ENCODE results near the gene SLC7A10.
"Not testable (repeated sequence)": the region's sequence is repeated elsewhere in the genome, so short reads cannot be mapped to it uniquely, and the experiment has no call there.

The SLC7A10 gene

DNA sequence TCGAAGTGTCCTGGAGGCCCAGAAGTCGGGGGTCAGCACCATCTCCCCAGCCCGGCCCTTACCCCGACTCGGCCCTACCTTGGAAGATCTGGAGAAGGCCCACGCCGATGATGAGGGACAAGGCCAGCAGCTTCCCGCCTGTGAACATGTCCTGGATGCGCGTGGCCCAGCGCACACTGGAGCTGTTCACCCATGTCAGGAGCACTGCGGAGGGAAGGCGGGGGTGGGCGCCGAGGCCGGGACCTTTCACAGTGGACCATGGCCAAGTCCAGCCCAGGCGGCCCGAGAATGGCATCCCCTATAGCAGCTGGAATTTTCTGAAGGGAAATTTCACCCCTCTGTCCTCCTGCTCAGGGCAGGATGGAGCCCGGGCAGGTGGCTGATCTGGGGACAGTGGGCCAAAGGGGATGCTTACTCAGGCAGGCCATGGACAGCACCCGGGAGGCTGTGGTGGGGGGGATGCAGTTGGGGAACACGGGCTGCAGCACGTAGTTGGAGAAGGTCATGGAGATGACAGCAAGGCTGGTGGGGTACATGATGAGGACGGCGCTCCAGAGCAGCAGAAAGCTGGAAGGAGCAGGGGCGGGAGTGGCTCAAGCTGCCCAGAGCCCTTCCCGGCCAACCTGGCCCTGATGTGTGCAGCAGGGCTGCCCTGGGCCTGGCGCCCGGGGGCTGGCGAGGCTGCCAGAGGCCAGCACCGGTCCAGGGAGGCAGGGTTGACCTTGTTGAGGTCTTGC is 13.0 kb downstream of the SLC7A10 start:
- DNase-seq, result no peak

DNA sequence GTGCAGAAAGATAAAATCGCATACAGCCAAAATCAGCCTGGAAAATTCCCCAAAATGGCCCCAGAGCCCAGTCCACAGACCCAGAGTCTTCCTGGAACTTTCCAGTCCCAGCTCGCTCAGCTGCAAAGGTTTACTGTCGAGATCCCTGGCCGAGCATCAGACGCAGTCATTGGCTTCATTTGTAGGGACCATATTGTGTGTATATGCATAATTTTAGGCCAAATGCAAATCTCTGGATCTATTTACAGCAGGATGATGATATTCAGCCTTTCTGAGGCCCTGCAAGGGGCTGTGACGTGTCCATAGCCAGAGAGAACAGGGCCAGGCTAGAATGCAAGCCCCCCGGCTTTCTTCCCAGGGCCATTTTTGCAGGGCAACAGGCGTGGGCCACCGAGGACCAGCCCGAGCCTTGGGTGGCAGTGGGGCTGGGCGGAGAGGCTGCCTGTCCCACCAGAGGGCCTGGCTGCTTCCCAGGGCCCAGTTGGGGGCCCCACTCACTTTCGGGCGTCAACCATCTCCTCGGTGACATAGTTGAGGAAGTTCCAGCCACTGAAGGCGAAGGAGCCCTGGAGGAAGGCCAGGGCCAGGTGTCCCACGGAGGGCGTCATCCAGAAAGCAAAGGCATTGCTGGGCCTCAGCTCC is 13.7 kb downstream of the SLC7A10 start:
- DNase-seq, result no peak

DNA sequence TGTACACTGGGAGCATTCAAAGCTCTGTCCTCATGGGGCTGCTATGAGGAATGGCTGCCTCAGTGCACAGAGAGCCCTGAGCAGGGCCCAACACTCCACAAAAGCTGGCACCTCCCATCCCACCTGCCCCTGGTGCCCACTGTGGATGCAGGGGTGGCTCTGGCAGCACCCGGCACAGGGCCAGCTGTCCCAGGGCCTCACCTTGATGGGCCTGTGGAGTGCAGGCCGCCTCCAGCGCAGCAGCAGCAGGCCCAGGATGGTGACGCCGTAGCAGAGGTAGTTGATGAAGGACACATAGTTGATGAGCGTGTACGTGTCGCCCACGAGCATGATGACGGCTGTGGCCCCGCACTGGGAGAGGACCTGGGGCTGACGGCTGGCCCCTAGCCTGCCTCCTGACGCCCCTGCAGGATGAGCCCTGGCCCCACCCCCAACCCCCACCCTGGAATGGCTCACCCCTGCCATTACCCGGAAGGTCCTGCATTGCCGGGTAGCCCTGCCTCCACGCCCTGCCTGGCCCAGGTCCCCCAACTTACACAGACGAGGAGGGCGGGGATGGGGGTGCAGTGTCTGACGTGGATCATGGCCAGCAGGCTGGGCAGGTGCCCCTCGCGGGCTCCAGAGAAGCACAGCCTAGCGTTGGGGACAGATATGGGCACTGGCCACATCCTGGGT is 15.2 kb downstream of the SLC7A10 start:
- DNase-seq, result no peak

DNA sequence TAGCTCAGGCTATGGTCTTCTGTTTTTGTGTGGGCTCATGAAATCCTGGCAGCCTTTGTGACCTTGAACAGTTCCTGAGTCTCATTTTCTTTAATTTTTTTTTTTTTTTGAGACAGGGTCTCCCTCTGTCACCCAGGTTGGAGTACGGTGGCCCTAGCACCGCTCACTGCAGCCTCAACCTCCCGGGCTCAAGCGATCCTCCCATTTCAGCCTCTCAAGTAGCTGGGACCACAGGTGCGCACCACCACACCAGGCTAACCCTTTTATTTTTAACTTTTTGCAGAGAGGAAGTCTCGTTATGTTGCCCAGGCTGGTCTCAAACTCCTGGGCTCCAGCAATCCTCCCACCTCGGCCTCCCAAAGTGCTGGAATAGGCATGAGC is 15.8 kb downstream of the SLC7A10 start:
- not testable (repeated sequence) for DNase-seq

DNA sequence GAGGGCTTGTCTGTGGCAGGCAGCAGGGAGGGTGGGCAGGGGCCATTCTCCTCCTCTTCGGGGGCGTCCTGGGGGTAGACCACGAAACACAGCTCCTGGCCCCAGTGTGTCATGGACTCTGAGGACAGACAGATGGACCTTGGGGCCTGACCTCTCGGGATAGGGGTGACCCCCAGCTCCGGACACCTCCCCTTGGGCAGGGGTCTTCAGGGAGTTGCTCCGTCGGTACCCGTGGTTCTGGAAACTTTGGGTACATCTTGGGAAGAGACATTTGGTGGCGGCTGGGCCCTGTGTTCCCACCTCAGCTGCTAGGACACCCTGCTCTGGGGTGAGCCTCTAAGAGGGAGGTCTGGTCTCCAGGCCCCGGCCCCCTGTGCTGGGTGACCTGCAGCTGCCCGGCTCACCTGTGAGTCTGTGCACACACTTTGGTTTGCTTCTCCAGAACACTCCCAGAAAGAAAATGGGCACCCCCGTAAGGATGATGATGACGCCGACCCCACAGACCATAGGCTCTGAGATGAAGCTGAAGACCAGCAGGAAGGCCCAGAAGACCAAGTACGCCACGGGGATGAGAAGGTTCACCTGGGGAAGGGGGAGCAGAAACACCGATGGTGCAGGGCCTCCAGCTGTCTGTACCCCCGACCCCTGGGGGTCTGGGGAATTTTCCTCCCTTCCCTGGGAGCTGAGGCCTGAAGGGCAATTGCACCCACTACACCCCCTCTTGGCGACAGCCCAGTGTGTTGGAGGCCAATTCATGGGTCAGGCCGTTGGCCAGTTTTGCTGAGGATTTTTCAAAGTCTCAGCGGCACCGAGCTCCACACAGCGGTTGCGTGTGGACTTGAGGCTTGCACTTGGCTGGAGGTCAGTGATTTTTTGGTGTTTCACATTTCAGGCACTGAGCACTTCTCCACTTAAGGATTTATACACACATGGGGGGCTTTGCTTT is 16.5 kb downstream of the SLC7A10 start:
- DNase-seq, result no peak

DNA sequence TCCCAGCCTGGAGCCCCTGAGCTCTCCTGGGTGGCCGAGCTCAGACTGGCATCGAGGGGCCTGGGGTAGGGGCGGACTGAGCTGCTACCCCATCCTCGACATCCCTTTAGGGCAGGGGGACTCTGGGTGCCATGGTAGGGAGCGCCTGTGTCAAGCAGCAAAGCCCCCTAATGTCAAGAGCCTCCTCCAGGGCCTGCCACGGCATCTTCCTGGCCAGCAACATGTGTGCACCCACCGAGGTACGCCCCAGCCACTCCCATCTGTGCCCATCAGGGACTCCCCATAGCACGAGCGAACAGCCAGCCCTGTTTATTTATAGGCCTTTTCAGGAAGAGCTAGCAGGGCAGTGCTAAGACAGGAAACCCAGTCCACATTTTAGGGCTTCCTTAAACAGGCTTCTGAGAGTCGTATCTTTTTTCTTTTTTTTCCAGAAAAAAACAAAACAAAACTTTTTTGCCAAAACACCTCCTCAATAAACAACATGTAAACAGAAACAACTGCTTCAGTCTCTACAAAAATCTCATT is 17.2 kb downstream of the SLC7A10 start:
- DNase-seq, result no peak

DNA sequence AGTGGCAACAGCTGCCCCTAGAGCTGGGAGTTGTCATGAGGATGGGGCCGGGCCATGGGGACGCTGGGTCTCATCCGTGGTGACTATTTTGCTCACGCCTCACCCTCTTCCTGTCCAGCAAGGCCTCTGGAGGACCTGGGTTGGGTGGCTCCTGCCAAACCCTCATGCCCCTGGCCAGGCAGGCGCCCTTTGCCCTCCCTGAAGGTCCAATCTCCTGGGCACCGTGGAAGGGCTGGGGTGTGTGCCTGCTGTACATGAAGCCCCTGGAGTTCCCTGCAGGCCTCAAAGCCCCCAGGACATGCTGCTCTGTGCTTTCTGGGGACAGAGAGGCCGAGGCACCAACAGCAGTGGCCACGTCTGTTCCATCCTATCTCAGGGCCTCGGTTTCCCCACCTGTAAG is 17.7 kb downstream of the SLC7A10 start:
- no peak for DNase-seq

DNA sequence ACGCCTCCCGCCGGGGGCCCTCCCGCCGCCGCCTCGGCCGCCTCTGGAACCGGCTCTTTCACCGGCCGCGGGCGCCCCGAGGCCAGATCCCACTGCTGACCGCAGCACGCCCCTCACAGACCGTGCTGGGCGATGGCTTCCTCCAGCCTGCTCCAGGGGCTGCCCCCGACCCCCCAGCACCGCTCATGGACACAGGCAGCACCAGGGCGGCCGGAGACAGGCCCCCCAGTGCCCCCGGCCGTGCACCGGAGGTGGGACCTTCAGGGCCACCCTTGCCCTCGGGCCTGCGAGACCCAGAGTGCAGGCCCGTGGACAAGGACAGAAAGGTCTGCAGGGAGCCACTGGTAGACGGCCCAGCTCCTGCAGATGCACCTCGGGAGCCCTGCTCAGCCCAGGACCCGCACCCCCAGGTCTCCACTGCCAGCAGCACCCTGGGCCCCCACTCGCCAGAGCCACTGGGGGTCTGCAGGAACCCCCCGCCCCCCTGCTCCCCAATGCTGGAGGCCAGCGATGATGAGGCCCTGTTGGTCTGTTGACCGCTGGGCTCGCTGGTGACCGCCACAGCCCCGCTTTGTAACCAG is 18.5 kb downstream of the SLC7A10 start:
- no peak for DNase-seq

DNA sequence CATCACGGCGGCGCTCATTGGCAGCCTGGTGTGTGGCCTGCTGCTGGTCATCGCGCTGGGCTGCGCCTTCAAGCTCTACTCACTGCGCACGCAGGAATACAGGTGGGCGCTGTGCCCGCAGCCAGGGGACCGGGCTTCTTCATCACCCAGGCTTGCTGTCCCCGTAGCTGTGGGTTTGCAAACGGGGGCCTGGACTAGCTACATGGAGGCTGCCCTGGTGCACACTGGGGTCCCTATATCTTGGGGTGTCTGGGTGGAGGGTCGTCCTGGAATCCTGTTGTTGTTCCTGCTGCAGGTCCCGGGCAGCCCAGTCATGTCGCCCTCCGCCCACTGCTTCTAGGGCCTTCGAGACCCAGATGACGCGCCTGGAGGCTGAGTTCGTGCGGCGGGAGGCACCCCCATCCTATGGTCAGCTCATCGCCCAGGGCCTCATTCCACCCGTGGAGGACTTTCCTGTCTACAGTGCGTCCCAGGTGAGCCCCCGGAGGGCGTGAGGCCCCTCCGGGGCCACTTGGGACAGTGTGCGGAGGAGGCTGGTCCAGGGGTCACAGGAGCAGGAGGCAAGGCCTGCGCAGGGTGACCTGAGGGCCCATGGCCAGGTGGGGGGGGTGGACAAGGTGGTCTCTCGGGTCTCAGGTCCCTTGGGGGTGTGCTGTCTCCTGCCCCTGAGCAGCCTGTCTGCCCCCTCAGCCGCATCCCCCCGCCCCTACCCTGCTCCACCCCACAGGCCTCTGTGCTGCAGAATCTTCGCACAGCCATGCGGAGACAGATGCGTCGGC is 19.2 kb downstream of the SLC7A10 start:
- no peak for DNase-seq

DNA sequence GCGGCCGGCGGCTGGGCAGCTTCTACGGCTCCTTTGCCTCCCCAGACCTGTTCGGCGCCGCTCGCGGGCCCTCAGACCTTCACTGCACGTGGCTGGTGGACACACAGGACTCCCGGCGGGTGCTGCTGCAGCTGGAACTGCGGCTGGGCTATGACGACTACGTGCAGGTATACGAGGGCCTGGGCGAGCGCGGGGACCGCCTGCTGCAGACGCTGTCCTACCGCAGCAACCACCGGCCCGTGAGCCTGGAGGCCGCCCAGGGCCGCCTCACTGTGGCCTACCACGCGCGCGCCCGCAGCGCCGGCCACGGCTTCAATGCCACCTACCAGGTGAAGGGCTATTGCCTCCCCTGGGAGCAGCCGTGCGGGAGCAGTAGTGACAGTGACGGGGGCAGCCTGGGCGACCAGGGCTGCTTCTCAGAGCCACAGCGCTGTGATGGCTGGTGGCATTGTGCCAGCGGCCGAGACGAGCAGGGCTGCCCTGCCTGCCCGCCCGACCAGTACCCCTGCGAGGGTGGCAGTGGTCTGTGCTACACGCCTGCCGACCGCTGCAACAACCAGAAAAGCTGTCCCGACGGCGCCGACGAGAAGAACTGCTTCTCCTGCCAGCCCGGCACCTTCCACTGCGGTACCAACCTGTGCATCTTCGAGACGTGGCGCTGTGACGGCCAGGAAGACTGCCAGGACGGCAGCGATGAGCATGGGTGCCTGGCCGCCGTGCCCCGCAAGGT is 20.0 kb downstream of the SLC7A10 start:
- DNase-seq, result no peak

DNA sequence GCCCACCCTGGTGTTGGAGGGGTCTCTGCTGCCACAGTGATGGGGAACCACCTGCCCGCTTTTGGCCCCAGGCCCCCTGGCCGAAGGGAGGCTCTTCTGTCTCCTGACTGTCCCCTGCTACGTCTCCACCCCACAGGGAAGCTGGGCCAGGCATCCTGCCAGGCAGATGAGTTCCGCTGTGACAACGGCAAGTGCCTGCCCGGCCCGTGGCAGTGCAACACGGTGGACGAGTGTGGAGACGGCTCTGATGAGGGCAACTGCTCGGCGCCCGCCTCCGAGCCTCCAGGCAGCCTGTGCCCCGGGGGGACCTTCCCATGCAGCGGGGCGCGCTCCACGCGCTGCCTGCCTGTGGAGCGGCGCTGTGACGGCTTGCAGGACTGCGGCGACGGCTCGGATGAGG is 20.5 kb downstream of the SLC7A10 start:
- no peak for DNase-seq

DNA sequence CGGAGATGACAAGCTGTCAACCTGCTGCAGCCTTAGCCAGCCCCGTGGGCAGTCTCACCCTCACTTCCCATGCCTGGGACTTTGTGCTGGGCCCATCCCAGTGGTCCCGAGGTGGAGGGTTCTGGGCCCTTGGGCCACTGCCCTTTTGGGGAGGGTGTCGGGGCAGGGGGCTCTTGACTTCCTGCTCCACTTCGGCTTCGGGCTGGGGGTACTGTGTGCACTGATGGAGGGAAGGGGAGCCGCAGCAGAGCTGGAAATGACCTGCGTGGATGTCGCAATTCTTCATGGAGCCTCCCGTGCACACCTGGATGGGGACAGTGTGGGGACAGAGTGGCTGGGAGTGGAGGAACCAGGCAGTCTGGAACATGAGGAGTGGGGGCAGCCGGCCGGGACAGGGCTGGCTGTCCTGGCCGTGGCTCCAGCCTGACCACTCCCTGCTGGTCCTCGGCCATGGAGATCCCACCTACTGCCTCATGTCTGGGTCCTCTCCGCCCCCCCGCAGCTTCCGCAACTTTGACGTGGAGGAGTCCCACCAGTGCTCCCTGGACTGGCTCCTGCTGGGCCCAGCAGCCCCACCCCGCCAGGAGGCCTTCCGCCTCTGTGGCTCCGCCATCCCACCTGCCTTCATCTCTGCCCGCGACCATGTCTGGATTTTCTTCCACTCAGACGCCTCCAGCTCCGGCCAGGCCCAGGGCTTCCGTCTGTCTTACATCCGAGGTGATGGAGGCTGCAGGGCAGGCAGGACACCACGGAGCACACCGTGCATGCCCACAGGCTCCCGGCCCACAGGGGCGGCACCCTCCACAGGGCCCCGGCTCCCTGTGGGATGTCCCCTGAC is 21.3 kb downstream of the SLC7A10 start:
- no peak for DNase-seq

DNA sequence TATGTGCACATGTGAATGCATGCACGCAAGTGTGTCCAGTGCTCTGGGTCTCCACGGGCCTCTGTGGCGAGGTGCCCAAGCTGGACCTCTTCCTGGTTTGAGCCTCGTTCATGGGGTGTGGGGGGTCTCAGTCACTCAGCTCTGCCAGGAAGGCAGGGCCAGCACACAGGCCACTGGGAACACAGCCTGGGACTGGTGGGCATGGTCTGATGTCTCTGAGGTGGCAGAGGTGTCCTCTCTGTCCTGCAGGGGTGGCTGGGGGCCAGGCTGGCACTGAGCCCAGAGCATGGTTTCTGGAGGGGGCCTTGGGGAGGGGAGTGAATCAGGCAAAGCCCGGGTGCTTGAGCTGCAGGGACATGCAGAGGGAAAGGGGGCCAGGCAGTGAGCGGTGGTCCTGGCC is 22.1 kb downstream of the SLC7A10 start:
- DNase-seq, result no peak

DNA sequence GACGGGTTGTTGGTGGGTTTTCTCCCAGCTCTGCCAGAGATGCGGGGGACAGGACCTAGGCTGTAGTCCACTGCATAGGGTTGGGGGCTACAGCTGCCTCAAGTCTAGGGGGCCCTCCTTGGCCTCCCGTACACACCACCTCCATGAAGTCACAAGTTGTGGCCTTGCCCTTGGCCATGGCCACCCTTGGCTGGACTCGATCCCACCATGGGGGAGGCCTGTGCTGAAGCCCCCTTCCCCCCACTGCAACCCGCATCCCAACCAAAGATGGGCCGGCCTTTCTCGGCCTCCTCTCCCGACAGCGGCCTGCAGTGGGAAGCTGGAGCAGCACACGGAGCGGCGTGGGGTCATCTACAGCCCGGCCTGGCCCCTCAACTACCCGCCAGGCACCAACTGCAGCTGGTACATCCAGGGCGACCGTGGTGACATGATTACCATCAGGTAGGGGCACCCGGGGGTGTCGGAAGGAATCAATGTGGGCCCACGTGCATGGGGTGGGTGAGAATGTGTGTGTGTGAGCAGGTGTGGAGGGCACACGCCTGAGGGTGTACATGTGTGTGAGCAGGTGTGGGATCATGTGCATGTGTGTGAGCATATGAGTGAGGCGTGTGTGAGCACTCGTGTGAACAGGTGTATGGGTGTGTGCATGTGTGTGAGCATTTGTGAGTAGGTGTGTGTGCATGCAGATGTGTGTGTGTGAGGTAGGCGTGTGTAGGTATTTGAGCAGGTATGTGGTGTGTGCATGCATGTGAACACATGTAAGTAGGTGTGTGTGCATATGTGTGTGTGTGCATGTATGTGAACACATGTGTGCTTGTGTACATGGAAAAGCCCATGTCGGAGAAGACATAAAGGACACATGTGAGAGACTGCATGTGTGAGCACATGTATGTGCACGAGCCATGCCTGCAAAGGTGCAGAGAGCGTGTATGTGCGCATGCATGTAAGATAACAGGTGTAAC is 22.8 kb downstream of the SLC7A10 start:
- DNase-seq, result no peak

DNA sequence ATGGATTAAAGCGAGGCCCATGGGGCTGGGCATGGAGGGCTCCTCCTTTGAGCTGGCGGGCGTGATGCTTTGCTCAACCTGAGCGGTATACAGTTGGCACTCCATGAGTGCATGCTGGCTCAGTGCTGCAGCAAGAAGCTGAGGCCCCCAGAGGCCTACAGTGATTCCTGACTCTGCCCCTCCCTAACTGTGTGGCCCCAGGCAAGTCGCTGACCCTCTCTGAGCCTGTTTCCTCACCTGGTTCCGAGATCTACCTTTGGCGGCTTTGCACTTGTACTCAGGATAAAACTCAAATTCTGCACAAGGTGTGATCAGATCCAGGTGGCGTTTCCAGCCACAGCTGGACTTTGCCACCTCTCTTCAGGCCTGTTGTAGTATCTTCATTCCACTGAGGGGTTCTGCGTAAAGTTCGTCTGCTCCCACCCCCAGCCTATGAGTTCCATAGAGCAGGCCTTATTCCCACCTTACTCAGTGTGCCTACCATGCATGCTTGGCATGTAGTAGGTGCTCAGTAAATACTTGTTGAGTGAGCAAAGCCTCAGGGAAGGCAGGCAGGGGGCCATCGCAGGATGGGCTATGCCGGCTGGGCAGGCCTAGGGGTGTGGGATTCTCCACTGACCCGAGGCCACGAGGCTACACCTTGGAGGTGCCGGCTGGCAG is 23.6 kb downstream of the SLC7A10 start:
- DNase-seq, result no peak

DNA sequence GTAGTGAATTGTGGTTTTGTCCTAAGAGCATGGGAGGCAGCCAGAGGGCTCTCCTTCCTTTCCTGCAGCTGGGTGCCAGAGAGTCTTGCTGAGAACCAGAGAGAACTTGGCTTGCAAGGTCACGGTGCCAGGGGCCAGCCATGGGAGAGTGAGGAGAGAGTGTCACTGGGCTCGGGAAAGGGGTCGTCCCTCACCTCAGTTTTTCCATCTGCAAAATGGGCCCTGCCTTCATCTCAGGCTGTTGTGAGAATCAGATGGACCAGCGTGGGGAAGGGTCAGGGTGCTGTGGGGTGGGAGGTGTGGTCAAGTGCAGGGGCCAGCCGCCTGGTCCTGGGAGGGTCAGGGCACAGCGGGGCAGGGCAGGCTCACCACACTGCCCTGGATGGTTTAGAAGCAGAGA is 24.2 kb downstream of the SLC7A10 start:
- DNase-seq, result no peak

DNA sequence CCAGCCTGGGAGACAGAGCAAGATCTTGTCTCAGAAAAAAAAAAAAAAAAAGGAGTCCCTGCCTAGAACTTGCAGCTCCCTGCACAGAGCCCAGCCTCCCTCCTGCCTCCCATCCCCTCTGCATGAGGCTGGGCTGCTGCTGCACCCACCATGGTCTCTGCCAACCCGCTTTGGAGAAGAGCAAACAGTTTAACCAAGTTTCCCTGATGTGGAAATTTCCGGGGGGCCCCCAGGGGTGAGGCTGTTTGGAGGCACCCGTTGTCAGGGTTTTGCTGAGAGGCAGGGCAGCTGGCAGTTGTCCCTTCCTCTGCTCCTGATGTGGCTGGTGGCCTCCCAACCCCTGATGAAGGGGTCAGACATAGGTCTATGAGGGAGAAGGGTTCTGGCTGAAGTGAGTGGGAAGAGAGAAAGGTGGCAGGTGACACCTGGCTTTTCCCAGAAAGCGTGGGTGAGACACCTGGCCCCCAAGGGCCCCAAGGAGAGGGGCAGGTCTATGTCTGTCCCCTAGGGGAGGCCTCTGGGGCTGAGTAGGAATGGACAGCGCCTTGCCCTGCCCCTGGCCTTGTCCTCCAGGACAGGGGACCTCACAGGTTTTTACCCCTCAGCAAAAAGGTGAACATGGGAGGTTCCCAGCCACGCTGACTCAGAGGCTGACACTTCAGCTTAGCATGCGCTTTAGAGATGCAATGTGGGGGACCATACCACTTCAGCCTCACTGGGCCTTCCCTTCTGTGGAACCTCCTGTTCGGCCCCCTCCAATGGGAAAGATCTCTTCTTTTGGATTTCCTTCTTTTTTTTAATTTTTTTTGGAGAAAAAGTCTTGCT is 26.0 kb downstream of the SLC7A10 start:
- DNase-seq, result no peak
